Neural progenitor cell (in vitro differentiated cells): ENCODE results near the gene HDDC2. TPM values are rescaled to one million over a fixed set of nuclear protein-coding genes. Genes with fewer than 3 reads are reported as not detected.

Experiments used
- DNase-seq: peaks from one replicate; pipeline ENCODE4 v3.0.0-alpha.2; 2016; ENCODE audit warnings: low spot score
- H2AFZ ChIP-seq: fragments of 200-600 bp; sonication (generic); replicated peaks from 2 replicates; pipeline ENCODE4 v1.6.1; 2016; ENCODE audit warnings: antibody characterized with exemption
- H3F3A ChIP-seq: fragments of 200-600 bp; sonication (generic); 2 replicates; pipeline ENCODE4 v1.6.1; 2016; ENCODE audit warnings: antibody characterized with exemption, low read depth
- H3K27ac ChIP-seq: fragments of 200-600 bp; sonication (generic); 2 replicates; pipeline ENCODE4 v1.5.1; 2016; ENCODE audit warnings: mild to moderate bottlenecking
- H3K27me3 ChIP-seq: fragments of 200-600 bp; sonication (generic); 2 replicates; pipeline ENCODE4 v1.6.1; 2016; ENCODE audit warnings: mild to moderate bottlenecking, moderate library complexity
- H3K36me3 ChIP-seq: fragments of 200-600 bp; sonication (generic); 2 replicates; pipeline ENCODE4 v1.5.1; 2016
- H3K4me1 ChIP-seq: fragments of 200-600 bp; sonication (generic); 2 replicates; pipeline ENCODE4 v1.6.1; 2016; ENCODE audit warnings: mixed run types
- H3K4me2 ChIP-seq: fragments of 200-600 bp; sonication (generic); 2 replicates; pipeline ENCODE4 v1.6.1; 2016
- H3K4me3 ChIP-seq: fragments of 200-600 bp; sonication (generic); 2 replicates; pipeline ENCODE4 v1.5.1; 2016
- H3K79me2 ChIP-seq: fragments of 200-600 bp; sonication (generic); 2 replicates; pipeline ENCODE4 v1.6.1; 2016; ENCODE audit warnings: low read depth
- H3K9ac ChIP-seq: fragments of 200-600 bp; sonication (generic); 2 replicates; pipeline ENCODE4 v1.6.1; 2016
- H3K9me3 ChIP-seq: fragments of 200-600 bp; sonication (generic); 2 replicates; pipeline ENCODE4 v1.5.1; 2016; ENCODE audit warnings: low read depth
- H4K20me1 ChIP-seq: fragments of 200-600 bp; sonication (generic); 2 replicates; pipeline ENCODE4 v1.6.1; 2016; ENCODE audit warnings: low read depth
- H3K27ac Mint-ChIP-seq: 3 replicates; pipeline ENCODE4 v1.8.0; 2021; ENCODE audit warnings: mixed read lengths
- H3K27me3 Mint-ChIP-seq: 2 replicates; pipeline ENCODE4 v1.8.0; 2022; ENCODE audit warnings: low read depth, mild to moderate bottlenecking, inconsistent platforms, moderate library complexity, mixed read lengths; ENCODE audit not compliant: insufficient read depth
- H3K36me3 Mint-ChIP-seq: 3 replicates; pipeline ENCODE4 v1.8.0; 2021; ENCODE audit warnings: mixed read lengths
- H3K4me1 Mint-ChIP-seq: 3 replicates; pipeline ENCODE4 v1.8.0; 2021; ENCODE audit warnings: mixed read lengths
- H3K4me3 Mint-ChIP-seq: 3 replicates; pipeline ENCODE4 v1.8.0; 2021; ENCODE audit warnings: mild to moderate bottlenecking, moderate library complexity, mixed read lengths
- H3K9me3 Mint-ChIP-seq: 3 replicates; pipeline ENCODE4 v1.8.0; 2020; ENCODE audit warnings: mixed read lengths
- EZH2 ChIP-seq: fragments of 200-600 bp; sonication (generic); IDR thresholded peaks from 2 replicates; pipeline ENCODE4 v1.6.1; 2017; ENCODE audit warnings: antibody characterized with exemption, mild to moderate bottlenecking, moderate library complexity
- EZH2phosphoT487 ChIP-seq: fragments of 200-600 bp; sonication (generic); IDR thresholded peaks from 2 replicates; pipeline ENCODE4 v1.6.1; 2017; ENCODE audit warnings: antibody characterized with exemption
- total RNA-seq: library from RNA; depleted of rRNA; stranded (reverse); fragments of >200 nt; gene quantifications from 2 replicates; pipeline ENCODE4 v1.2.3, GENCODE V29; 2015; ENCODE audit warnings: low replicate concordance
- TF ChIP-seq, protein P1 (sequence below): fragments of 200-600 bp; sonication (generic); IDR thresholded peaks from 2 replicates; pipeline ENCODE4 v1.5.1; 2017; ENCODE audit warnings: antibody characterized with exemption, mild to moderate bottlenecking

The HDDC2 gene
- total RNA-seq, 1 donor from 2014 or later, result 114 TPM

DNA sequence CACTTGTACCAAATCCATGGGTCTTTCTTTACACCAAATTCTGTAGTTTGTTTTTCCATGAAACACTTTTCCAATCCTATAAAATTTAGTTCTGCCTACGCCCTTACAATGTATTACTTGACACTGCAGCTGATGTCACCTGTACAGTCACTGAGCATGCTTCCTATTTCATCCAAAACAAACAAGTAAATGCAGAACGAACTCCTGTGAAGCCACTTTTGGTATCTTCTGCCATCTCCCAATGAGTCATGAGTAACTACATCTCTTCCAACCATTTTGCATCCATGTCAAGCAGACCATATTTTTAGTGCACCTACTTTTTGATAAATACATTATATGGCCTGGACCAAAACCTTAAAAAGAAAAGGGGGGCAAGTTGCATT lies 42.4 kb downstream of the HDDC2 start:
- H3K4me2 ChIP-seq, result no peak overlapping the region

DNA sequence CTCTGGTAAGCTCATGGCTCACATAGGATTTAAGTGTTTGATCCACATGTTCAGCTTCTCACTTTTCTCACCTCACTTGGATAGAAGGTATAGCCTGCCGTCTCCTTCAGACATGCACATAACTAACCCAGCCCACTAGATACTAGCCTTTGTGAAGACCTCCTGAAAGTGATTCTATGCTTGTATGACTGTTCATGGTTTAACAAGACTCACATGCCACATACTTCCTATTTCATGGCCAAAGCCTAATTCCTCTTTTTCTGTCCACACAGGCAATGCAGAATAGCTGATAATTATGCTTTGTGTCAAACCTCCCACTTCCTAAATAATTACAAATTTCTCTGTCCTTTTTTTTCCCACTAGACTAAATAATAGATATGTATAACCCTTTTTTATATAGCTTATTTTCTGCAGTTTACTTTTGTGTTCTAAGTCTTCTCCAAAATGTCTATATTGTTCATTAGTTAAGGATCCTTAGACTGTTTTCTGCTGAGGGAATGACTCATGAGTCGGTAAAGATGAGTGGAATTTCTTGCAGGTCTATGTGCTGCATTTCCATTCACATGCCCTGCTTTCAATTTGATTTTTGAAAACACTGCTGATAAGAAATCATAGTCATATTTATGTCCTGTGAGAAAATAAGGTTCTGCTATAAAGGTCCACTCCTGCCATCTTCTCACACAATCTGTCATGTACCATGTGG lies 43.0 kb downstream of the HDDC2 start:
- no peak for TF ChIP-seq EZH2phosphoT487
- no peak for TF ChIP-seq EZH2
- TF ChIP-seq, protein P1, sequence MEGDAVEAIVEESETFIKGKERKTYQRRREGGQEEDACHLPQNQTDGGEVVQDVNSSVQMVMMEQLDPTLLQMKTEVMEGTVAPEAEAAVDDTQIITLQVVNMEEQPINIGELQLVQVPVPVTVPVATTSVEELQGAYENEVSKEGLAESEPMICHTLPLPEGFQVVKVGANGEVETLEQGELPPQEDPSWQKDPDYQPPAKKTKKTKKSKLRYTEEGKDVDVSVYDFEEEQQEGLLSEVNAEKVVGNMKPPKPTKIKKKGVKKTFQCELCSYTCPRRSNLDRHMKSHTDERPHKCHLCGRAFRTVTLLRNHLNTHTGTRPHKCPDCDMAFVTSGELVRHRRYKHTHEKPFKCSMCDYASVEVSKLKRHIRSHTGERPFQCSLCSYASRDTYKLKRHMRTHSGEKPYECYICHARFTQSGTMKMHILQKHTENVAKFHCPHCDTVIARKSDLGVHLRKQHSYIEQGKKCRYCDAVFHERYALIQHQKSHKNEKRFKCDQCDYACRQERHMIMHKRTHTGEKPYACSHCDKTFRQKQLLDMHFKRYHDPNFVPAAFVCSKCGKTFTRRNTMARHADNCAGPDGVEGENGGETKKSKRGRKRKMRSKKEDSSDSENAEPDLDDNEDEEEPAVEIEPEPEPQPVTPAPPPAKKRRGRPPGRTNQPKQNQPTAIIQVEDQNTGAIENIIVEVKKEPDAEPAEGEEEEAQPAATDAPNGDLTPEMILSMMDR, result no peak
- Histone ChIP-seq H4K20me1 (no peaks in the 10 kb centered on the region), H2AFZ (no peak overlapping the region), H3K27ac (no peak overlapping the region), H3K9me3 (no peaks in the 10 kb centered on the region), H3K4me1 (no peaks in the 10 kb centered on the region), H3F3A (no peaks in the 10 kb centered on the region), H3K4me3 (no peak overlapping the region), H3K4me2 (no peak overlapping the region), H3K27me3 (no peaks in the 10 kb centered on the region), H3K36me3 (no peaks in the 10 kb centered on the region), H3K79me2 (no peaks in the 10 kb centered on the region), H3K9ac (no peak overlapping the region)
- no peaks in the 10 kb centered on the region for H3K9me3 Mint-ChIP-seq
- no peak for DNase-seq
- H3K36me3 Mint-ChIP-seq, result no peaks in the 10 kb centered on the region
- H3K4me1 Mint-ChIP-seq, result no peaks in the 10 kb centered on the region
- no peaks in the 10 kb centered on the region for H3K27me3 Mint-ChIP-seq
- H3K27ac Mint-ChIP-seq, result no peak overlapping the region
- no peak overlapping the region for H3K4me3 Mint-ChIP-seq

More for the DNA sequence above, 42.4 kb downstream of the HDDC2 start:
- no peak overlapping the region for H3K27ac Mint-ChIP-seq
- H2AFZ ChIP-seq, result no peak overlapping the region
- no peak overlapping the region for H3K4me3 Mint-ChIP-seq
- no peak for TF ChIP-seq EZH2
- no peak overlapping the region for H3K9ac ChIP-seq
- H3K4me1 ChIP-seq, result no peaks in the 10 kb centered on the region
- H3K79me2 ChIP-seq, result no peaks in the 10 kb centered on the region
- no peaks in the 10 kb centered on the region for H3K9me3 ChIP-seq
- H3K36me3 ChIP-seq, result no peaks in the 10 kb centered on the region
- no peaks in the 10 kb centered on the region for H3F3A ChIP-seq
- no peak overlapping the region for H3K27ac ChIP-seq
- no peaks in the 10 kb centered on the region for H4K20me1 ChIP-seq
- no peak overlapping the region for H3K4me3 ChIP-seq
- no peaks in the 10 kb centered on the region for H3K27me3 ChIP-seq
- H3K4me1 Mint-ChIP-seq, result no peaks in the 10 kb centered on the region
- no peaks in the 10 kb centered on the region for H3K27me3 Mint-ChIP-seq
- H3K36me3 Mint-ChIP-seq, result no peaks in the 10 kb centered on the region
- H3K9me3 Mint-ChIP-seq, result no peaks in the 10 kb centered on the region
- DNase-seq, result no peak

DNA sequence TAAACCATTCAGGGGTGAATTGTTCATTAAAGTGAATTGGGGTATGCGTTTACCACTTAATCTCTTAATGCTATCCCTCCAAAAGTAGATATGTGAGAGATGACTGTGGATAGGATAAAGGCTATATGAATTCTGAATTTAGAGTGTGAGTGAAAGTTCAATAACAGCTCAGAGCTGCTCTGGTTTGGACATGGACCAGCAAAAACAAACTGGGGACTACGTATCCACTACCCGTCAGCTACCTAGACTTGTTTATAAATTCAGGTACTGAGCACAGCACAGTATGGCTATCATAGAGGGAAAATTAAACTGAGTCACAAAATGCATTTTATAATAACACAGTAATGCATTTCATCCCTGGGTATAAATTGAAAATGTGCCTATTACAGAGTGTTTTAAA lies 44.4 kb downstream of the HDDC2 start:
- Mint-ChIP-seq H3K9me3 (no peaks in the 10 kb centered on the region), H3K27me3 (no peaks in the 10 kb centered on the region), H3K27ac (no peak overlapping the region), H3K4me3 (no peak overlapping the region), H3K4me1 (peaks cover 3% of the 10 kb centered on the region), H3K36me3 (no peaks in the 10 kb centered on the region)
- Histone ChIP-seq H3K36me3 (no peaks in the 10 kb centered on the region), H4K20me1 (no peaks in the 10 kb centered on the region), H3K9ac (no peak overlapping the region), H3K9me3 (no peaks in the 10 kb centered on the region), H3K27ac (no peak overlapping the region), H3F3A (no peaks in the 10 kb centered on the region), H3K79me2 (no peaks in the 10 kb centered on the region), H2AFZ (no peak overlapping the region), H3K4me3 (no peak overlapping the region), H3K27me3 (no peaks in the 10 kb centered on the region), H3K4me2 (no peak overlapping the region), H3K4me1 (peaks cover 5% of the 10 kb centered on the region)
- TF ChIP-seq EZH2, result no peak
- TF ChIP-seq, protein P1, result no peak
- TF ChIP-seq EZH2phosphoT487, result no peak
- no peak for DNase-seq

DNA sequence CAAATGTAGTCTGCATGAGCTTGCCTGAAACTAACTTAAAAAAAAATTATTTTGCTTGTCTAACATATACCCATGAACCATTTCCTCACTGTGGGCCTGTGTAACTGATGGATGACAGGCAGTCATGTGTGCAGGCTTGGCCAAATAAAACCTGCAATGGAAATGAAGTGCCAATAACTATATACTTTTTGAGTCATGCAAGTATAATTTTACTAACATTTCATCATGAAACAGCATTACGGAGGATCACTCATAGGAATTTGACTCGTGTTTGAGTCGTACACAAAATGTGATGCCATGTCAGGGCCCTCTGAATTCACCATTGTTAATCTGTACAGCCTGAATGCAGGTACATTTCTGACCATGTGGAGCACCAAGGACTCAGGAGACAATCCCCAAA lies 46.6 kb downstream of the HDDC2 start:
- H3K4me2 ChIP-seq, result no peak overlapping the region
- no peaks in the 10 kb centered on the region for H3K36me3 ChIP-seq
- DNase-seq, result no peak
- Mint-ChIP-seq H3K36me3 (no peaks in the 10 kb centered on the region), H3K4me1 (peaks cover 10% of the 10 kb centered on the region), H3K27me3 (no peaks in the 10 kb centered on the region), H3K9me3 (no peaks in the 10 kb centered on the region), H3K27ac (no peak overlapping the region), H3K4me3 (no peak overlapping the region)
- H4K20me1 ChIP-seq, result no peaks in the 10 kb centered on the region
- no peak overlapping the region for H2AFZ ChIP-seq
- H3K4me3 ChIP-seq, result no peak overlapping the region
- TF ChIP-seq EZH2phosphoT487, result no peak
- TF ChIP-seq, protein P1, result no peak
- H3K4me1 ChIP-seq, result peaks cover 14% of the 10 kb centered on the region
- no peaks in the 10 kb centered on the region for H3K27me3 ChIP-seq
- no peaks in the 10 kb centered on the region for H3K9me3 ChIP-seq
- H3K9ac ChIP-seq, result no peak overlapping the region
- no peaks in the 10 kb centered on the region for H3F3A ChIP-seq
- H3K27ac ChIP-seq, result no peak overlapping the region
- no peaks in the 10 kb centered on the region for H3K79me2 ChIP-seq
